Activated CD4-positive, alpha-beta T cell treated with anti-CD3 and anti-CD28 coated beads, Interleukin-2, amount 50 U/mL, for 4 hours (primary cell): ENCODE results near the gene OR56A5.

ENCODE experiments used
- DNase-seq, 2 experiments: peaks; one replicate each; pipeline ENCODE4 v3.0.0-alpha.2; 2020

OR56A5 gene

DNA sequence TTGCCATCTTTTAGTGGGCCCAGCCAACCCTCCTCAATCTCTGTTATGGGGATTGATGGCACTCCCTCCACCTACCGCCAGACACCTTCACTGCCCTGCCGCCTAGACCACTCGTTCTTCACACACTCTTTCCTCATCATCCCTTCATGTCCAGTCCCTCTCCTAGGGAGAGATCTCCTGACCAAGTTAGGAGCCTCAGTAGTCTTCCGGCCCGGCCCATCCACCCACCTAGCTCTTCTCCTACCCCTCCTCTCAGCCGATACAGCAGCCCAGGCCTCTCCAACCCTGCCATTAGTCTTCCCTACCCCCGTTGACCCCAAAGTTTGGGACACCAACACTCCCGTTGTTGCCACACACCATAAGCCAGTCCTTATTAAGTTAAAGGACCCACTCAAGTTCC lies 37.2 kb downstream of the OR56A5 start:
- no peak for DNase-seq

DNA sequence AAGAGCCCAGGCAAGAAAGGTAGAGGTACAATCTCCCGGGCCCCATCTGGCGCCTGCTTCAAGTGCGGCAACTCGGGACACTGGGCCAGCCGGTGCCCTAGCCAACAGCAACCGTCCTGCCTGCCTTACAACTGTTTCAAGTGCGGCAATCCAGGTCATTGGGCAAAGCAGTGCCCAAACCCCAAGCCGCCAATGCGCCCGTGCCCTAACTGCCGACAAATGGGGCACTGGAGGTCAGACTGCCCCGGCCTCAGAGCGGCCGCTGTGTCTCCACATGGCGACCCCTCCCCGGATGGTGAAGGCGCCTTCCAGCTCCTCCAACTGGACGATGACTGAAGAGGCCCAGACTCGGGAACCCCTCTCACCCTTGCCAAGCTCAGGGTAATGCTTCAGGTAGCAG lies 37.7 kb downstream of the OR56A5 start:
- DNase-seq = no peak

DNA sequence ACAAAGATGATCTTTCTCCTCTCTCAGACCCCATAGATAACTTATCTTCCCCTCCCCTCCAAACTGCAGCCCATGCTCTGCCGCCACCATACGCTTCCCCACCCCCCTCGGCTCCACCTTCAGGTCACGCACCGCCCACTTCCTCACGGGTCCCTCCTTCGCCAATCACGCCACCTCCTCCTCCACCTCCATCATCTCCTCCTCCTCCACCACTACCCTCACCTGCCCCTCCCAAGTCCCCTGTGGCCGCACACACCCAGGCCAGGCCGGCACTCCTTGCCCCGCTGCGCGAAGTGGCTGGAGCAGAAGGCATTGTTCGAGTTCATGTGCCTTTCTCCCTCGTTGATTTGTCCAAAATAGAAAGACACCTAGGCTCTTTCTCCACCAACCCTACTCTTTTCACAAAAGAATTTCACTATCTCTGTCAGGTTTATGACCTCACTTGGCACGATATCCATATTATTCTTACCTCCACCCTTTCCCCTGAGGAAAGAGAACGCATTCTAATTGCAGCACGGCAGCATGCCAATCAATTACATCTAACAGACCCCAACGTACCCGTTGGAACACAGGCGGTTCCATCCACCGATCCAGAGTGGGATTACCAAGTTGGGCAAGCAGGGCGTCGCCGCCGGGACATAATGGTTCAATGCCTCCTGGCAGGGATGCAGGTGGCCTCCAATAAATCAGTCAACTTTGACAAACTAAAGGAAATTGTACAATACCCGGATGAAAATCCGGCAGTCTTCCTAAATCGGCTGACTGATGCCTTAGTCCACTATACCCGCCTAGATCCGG lies 38.5 kb downstream of the OR56A5 start:
- no peak for DNase-seq

DNA sequence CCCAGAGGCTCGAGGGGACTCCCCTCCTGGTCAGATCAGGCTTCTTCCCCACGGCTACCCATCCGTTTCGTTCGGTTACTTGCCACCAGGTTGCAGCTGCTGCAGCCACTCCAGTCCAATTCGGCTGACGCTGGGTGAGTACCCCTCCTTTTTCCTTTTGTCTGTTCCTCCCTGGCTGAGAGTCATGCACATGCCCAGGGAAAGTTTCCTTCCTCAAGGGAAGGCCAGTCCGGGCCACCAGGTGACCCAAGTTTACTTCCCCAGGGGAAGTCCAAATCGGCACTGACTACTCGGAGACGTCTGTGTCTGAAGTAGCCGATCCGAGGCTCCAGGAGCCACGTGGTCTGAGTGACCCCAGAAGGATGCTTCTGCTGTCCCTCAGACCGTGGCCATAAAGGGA lies 39.5 kb downstream of the OR56A5 start:
- DNase-seq = no peak

DNA sequence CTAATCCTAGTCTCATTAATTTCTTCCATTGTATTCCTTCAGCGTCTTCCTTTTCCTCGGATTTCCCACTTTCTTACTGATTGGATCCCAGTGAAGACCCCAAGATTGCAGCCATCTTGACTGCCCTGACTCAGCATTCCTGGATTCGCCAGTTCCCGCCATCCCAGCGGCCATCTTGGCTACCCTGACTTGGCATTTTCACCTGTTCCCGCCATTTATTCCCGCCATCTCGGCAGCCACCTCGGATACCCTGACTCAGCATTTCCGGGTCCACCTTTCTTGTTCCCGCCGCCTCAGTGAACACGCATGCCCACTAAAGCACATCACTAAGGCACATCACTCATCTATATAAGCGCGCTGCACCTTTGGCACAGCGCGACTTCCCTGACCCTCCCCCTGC lies 40.0 kb downstream of the OR56A5 start:
- no peak for DNase-seq

DNA sequence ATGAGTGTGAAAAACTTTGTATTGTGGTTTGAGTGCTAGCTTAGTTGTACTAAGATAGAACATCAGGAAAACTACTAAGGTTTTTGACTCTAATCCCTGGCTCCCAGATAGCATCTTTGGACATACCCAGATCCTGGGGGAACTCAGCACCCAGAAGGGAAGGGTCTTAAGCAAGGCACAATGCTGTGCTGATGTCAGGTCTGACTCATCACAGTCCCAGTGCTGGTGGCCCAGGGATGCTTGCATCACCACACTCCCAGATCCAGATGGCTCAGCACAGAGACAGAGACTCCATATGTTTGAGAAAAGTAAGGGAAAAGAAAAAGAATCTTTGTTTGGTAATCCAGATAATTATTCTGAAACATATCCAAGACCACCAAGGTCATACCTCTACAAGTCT lies 44.5 kb downstream of the OR56A5 start:
- no peak for DNase-seq

DNA sequence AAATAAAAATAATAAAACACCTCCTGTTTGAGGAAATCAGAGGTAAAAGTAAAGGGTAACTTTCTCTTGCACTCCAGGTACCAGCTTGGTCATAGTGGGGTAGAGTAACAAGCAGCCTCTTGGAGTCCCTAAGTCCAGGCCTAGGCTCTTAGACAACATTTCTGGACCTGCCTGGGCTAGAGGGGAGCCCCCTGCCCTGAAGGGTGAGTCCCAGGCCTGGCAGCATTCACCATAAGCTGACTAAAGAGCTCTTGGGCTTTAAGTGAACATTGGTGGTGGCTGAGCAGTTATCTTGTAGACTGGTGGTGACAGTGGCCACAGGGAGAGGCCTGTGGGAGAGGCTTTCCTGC lies 44.9 kb downstream of the OR56A5 start:
- DNase-seq = no peak

DNA sequence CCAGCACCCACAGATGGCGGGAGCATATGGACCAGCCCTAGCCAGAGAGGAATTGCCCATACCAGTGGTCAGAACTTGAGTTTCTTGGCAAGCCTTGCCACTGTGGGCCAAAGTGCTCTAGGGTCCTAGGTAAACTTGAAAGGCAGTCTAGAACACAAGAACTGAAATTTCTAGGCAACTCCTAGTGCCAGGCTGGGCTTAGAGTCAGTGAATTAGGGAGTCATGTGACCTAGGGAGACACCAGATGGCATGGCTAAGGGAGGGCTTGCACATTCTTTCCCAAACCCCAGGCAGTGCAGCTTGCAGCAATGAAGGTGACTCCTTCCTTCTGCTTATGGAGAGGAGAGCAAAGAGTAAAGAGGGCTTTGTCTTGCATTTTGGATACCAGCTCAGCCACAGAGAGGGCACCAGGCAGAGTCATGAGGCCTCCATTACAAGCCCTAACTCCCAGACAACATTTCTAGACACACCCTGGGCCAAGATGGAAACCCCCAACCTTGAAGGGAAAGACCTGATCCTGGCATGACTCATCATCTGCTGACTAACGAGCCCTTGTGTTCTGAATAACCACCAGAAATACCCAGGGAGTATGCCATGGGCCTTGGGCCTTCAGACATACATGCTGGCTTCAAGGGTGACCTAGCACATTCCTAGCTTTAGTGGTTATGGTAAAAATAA lies 45.4 kb downstream of the OR56A5 start:
- DNase-seq = no peak
